GM23338 (cell line): ENCODE measurements around the gene CAMTA1.

Source experiments
- CREB1 ChIP-seq: fragments of 250-450 bp; sonication (Bioruptor Pico); IDR thresholded peaks from 2 replicates; pipeline ENCODE4 v1.5.0; 2020; ENCODE audit warnings: low read depth, mild to moderate bottlenecking, moderate library complexity
- CTCF ChIP-seq, 2 experiments: fragments of 200-600 bp in 1 of 2; sonication (generic) in 1 of 2; conservative IDR thresholded peaks; 2 replicates each; pipeline versions ENCODE4 v1.5.1 to v1.6.1; 2016 to 2017; ENCODE audit warnings: antibody characterized with exemption in 2 of 2, low read depth in 2 of 2, mild to moderate bottlenecking in 2 of 2, moderate library complexity in 1 of 2
- ETS1 ChIP-seq: IDR thresholded peaks from 2 replicates; pipeline ENCODE4 v1.6.1; 2016; ENCODE audit warnings: antibody characterized with exemption
- EZH2 ChIP-seq: fragments of 200-600 bp; sonication (generic); IDR thresholded peaks from one replicate; pipeline ENCODE4 v1.8.0; 2017; ENCODE audit warnings: antibody characterized with exemption, mild to moderate bottlenecking, low read depth; ENCODE audit not compliant: unreplicated experiment
- EZH2phosphoT487 ChIP-seq: fragments of 200-600 bp; sonication (generic); IDR thresholded peaks from one replicate; pipeline ENCODE4 v1.8.1; 2018; ENCODE audit warnings: antibody characterized with exemption; ENCODE audit not compliant: unreplicated experiment
- JUNB ChIP-seq: IDR thresholded peaks from one replicate; pipeline ENCODE4 v1.6.1; 2016; ENCODE audit warnings: antibody characterized with exemption; ENCODE audit not compliant: unreplicated experiment
- POLR2AphosphoS5 ChIP-seq: IDR thresholded peaks from 2 replicates; pipeline ENCODE4 v1.6.1; 2016; ENCODE audit warnings: antibody characterized with exemption, low read depth
- REST ChIP-seq: IDR thresholded peaks from one replicate; pipeline ENCODE4 v1.6.1; 2018; ENCODE audit warnings: antibody characterized with exemption; ENCODE audit not compliant: unreplicated experiment
- STAT1 ChIP-seq: IDR thresholded peaks from one replicate; pipeline ENCODE4 v1.6.1; 2016; ENCODE audit warnings: antibody characterized with exemption; ENCODE audit not compliant: unreplicated experiment

- TF ChIP-seq JUNB (no peak), CTCF (conservative IDR thresholded peaks at IDR 0.05; ENCODE audit: low read depth in 2 of 2) (no peak), POLR2AphosphoS5 (no peak), CREB1 (no peak), STAT1 (no peak), REST (no peak), EZH2phosphoT487 (no peak), ETS1 (no peak), EZH2 (no peak)
Measured at GRCh38 chr1:6979003-6979613, 193.9 kb downstream of the CAMTA1 start.
